A549 (cell line): ENCODE data around the gene ZNF597. TPM values are rescaled to one million over a fixed set of nuclear protein-coding genes. Genes with fewer than 3 reads are reported as not detected.
A peak's percentile ranks its signal among the peaks of the same experiment; 100 is the strongest.

Source experiments
- ATAC-seq, 2 experiments: fragments of 200-7000 bp in 1 of 2; fragments of >200 bp in 1 of 2; cut with Nextera tagmentation in 1 of 2; cut with Tn5 transposase in 1 of 2; 3 replicates each; pipeline versions ENCODE4 v1.8.0 to v1.9.1; 2018 to 2020; ENCODE audit warnings: mild to moderate bottlenecking in 1 of 2, moderate library complexity in 1 of 2
- CTCF ChIA-PET: fragments of 300-600 bp; sonication (Branson Sonifier 250); formaldehyde crosslinking; extraction: SDS; loops from one replicate; lab custom pipeline; 2021; ENCODE audit warnings: antibody characterized with exemption, inconsistent platforms; lab: Yijun Ruan, JAX
- POLR2A ChIA-PET: fragments of 350-600 bp; formaldehyde crosslinking; extraction: SDS; loops from one replicate; lab custom pipeline; 2021; ENCODE audit warnings: antibody characterized with exemption, inconsistent platforms; lab: Yijun Ruan, JAX
- DNase-seq, 2 experiments: peaks; one replicate each; pipeline versions ENCODE4 v3.0.0 to v3.0.0-alpha.2; 2011 to 2016; ENCODE audit warnings: low read depth in 1 of 2, low spot score in 1 of 2
- FAIRE-seq: peaks from 2 replicates; lab custom pipeline; 2011; peaks lifted over from hg19 to GRCh38; lab: Jason Lieb, UNC
- H3K27ac ChIP-seq, 2 experiments: fragments of >200 bp; sonication (Bioruptor Twin); formaldehyde crosslinking; 3 replicates each; pipeline ENCODE4 v1.5.1; 2016 to 2017
- H3K4me1 ChIP-seq: fragments of >200 bp; sonication (Bioruptor Twin); formaldehyde crosslinking; 3 replicates; pipeline ENCODE4 v1.6.1; 2016
- H3K4me2 ChIP-seq: fragments of >200 bp; sonication (Bioruptor Twin); formaldehyde crosslinking; 3 replicates; pipeline ENCODE4 v1.6.1; 2016
- H3K4me3 ChIP-seq: fragments of >200 bp; sonication (Bioruptor Twin); formaldehyde crosslinking; 3 replicates; pipeline ENCODE4 v1.5.1; 2016
- H3K9me3 ChIP-seq: fragments of >200 bp; sonication (Bioruptor Twin); formaldehyde crosslinking; 3 replicates; pipeline ENCODE4 v1.6.1; 2016
- CBX2 ChIP-seq: fragments of 200-600 bp; sonication (generic); IDR thresholded peaks from 2 replicates; pipeline ENCODE4 v1.6.1; 2016; ENCODE audit warnings: low read depth, mild to moderate bottlenecking, borderline replicate concordance
- CBX8 ChIP-seq: fragments of 200-600 bp; sonication (generic); IDR thresholded peaks from 2 replicates; pipeline ENCODE4 v1.6.1; 2016
- CEBPB ChIP-seq, 2 experiments: fragments of >200 bp in 1 of 2; sonication (Bioruptor Twin) in 1 of 2; formaldehyde crosslinking in 1 of 2; IDR thresholded peaks; 2 replicates each; pipeline ENCODE4 v1.6.1; 2012 to 2016
- CHD2 ChIP-seq: fragments of 150-350 bp; IDR thresholded peaks from 2 replicates; pipeline ENCODE4 v1.6.1; 2014; ENCODE audit warnings: low read length; ENCODE audit not compliant: partially characterized antibody
- EHF ChIP-seq: fragments of 250-450 bp; sonication (Bioruptor Pico); IDR thresholded peaks from 2 replicates; pipeline ENCODE4 v1.5.0; 2020; ENCODE audit warnings: mild to moderate bottlenecking
- ELK1 ChIP-seq: fragments of 150-350 bp; IDR thresholded peaks from 2 replicates; pipeline ENCODE4 v1.6.1; 2014; ENCODE audit warnings: low read depth, mild to moderate bottlenecking, low read length
- ESRRA ChIP-seq: fragments of 150-350 bp; IDR thresholded peaks from 2 replicates; pipeline ENCODE4 v1.6.1; 2014; ENCODE audit warnings: mild to moderate bottlenecking, low read length, borderline replicate concordance
- FOSB ChIP-seq: fragments of 250-450 bp; sonication (Bioruptor Pico); IDR thresholded peaks from 2 replicates; pipeline ENCODE4 v1.5.0; 2020; ENCODE audit warnings: mild to moderate bottlenecking, moderate library complexity
- FOXS1 ChIP-seq: fragments of 250-450 bp; sonication (Bioruptor Pico); IDR thresholded peaks from 2 replicates; pipeline ENCODE4 v1.5.0; 2020; ENCODE audit warnings: mild to moderate bottlenecking, moderate library complexity
- HEYL ChIP-seq: fragments of 250-450 bp; sonication (Bioruptor Pico); IDR thresholded peaks from 2 replicates; pipeline ENCODE4 v1.8.0; 2021; ENCODE audit warnings: mild to moderate bottlenecking, moderate library complexity
- HMGXB4 ChIP-seq: fragments of 250-450 bp; sonication (Bioruptor Pico); IDR thresholded peaks from 2 replicates; pipeline ENCODE4 v1.5.0; 2021; ENCODE audit warnings: mild to moderate bottlenecking, moderate library complexity, borderline replicate concordance
- HOXB5 ChIP-seq: fragments of 250-450 bp; sonication (Bioruptor Pico); IDR thresholded peaks from 2 replicates; pipeline ENCODE4 v1.5.0; 2020; ENCODE audit warnings: mild to moderate bottlenecking, moderate library complexity
- JUN ChIP-seq, 2 experiments: fragments of >200 bp; sonication (Bioruptor Twin); formaldehyde crosslinking; IDR thresholded peaks; 2 replicates in 1 of 2; 3 replicates in 1 of 2; pipeline ENCODE4 v1.6.1; 2016 to 2017
- JUNB ChIP-seq: fragments of >200 bp; sonication (Bioruptor Twin); formaldehyde crosslinking; IDR thresholded peaks from 2 replicates; pipeline ENCODE4 v1.6.1; 2016
- MAFK ChIP-seq: fragments of 450-650 bp; IDR thresholded peaks from 2 replicates; pipeline ENCODE4 v1.6.1; 2014; ENCODE audit not compliant: partially characterized antibody
- NPAS2 ChIP-seq: fragments of 250-450 bp; sonication (Bioruptor Pico); IDR thresholded peaks from 2 replicates; pipeline ENCODE4 v1.8.0; 2022; ENCODE audit warnings: mild to moderate bottlenecking, moderate library complexity, borderline replicate concordance
- PBX3 ChIP-seq: IDR thresholded peaks from 2 replicates; pipeline ENCODE4 v1.6.1; 2012
- PHF8 ChIP-seq: fragments of 200-600 bp; sonication (generic); IDR thresholded peaks from 2 replicates; pipeline ENCODE4 v1.6.1; 2016; ENCODE audit warnings: low read depth, mild to moderate bottlenecking, antibody characterized with exemption, moderate library complexity, borderline replicate concordance
- RARB ChIP-seq: fragments of 250-450 bp; sonication (Bioruptor Pico); IDR thresholded peaks from 2 replicates; pipeline ENCODE4 v1.8.0; 2021; ENCODE audit warnings: mild to moderate bottlenecking, moderate library complexity
- SREBF2 ChIP-seq: fragments of 450-650 bp; IDR thresholded peaks from 2 replicates; pipeline ENCODE4 v1.6.1; 2014; ENCODE audit warnings: mild to moderate bottlenecking, moderate library complexity
- WGBS: methylation state at CpG from one replicate; pipeline ENCODE4 v1.1.6; 2017; ENCODE audit errors: missing lambda C conversion rate; 5-methylcytosine and 5-hydroxymethylcytosine counted together
- polyA plus RNA-seq, 4 experiments: library from polyadenylated mRNA; depleted of rRNA in 3 of 4; stranded (reverse); fragments of >200 nt; fragmentation: RNase III in 1 of 4; extraction: RNeasy Plus Mini Kit Qiagen cat#74134 plus additional on column Dnase treatment in 1 of 4; gene quantifications; 2 replicates in 3 of 4; 3 replicates in 1 of 4; pipeline ENCODE4 v1.2.3, GENCODE V29; 2011 to 2017
- TF ChIP-seq, protein P1 (sequence below): fragments of >200 bp; sonication (Bioruptor Twin); formaldehyde crosslinking; IDR thresholded peaks from 2 replicates; pipeline ENCODE4 v1.6.1; 2016
- TF ChIP-seq, protein P2 (sequence below): fragments of 450-650 bp; IDR thresholded peaks from 2 replicates; pipeline ENCODE4 v1.6.1; 2014; ENCODE audit warnings: antibody characterized with exemption
- TF ChIP-seq, protein P3 (sequence below): IDR thresholded peaks from 2 replicates; pipeline ENCODE4 v1.6.1; 2012
- TF ChIP-seq, protein P4 (sequence below): fragments of 200-600 bp; sonication (generic); IDR thresholded peaks from 2 replicates; pipeline ENCODE4 v1.6.1; 2016; ENCODE audit warnings: antibody characterized with exemption, mild to moderate bottlenecking, moderate library complexity

ZNF597 gene
- polyA plus RNA-seq, 2 of the 4 experiments (the other 2 are of a cell fraction) = 1.1 to 1.9 TPM

DNA sequence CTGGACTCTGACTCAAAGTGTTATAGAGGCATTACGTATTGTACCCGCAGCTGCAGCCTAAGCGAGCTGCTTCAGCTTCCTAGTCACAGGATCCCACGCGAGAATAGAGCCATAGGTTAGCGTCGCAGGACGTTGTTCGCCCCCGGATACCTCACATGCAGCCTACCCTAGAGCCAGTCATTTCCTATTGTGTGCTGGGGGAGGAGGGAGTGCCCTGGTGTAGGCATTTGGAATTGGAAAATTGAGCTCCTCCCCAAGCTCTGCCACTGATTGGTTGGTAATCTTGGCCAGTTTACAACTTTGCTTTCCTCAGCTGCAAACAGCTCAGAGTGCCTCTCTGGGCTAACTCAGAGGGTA lies 706 bp upstream of the ZNF597 start:
- CTCF ChIA-PET = interaction anchor here (1.2 kb wide), 1 partner anchor 13 kb away, joined by 4 read pairs; no protein-coding TSS in a partner anchor
- Histone ChIP-seq H3K4me1 (no peaks in the 10 kb centered on the region), H3K4me3 (peak overlapping the region; percentile 60), H3K9me3 (peaks cover 39% of the 10 kb centered on the region), H3K27ac (peak overlapping the region; percentile 61 to 78), H3K4me2 (peak overlapping the region; percentile 68)
- FAIRE-seq = no peak
- peak in 1 of 2 experiments; percentile 64 for DNase-seq
- 56% methylated on average over 10 of the region's 10 CpGs for WGBS
- POLR2A ChIA-PET = interaction anchor here (0.9 to 1.6 kb wide), 3 partner anchors 13 to 43 kb away, joined by 4 to 12 read pairs (median 6); partner anchors contain the start of genes ZNF174 and ZSCAN32
- peak; percentile 76 to 87 for ATAC-seq
- TF ChIP-seq CEBPB (IDR thresholded peaks at IDR 0.05) = no peak
- no peak for TF ChIP-seq PHF8
- no peak for TF ChIP-seq PBX3
- no peak for TF ChIP-seq JUNB
- TF ChIP-seq, protein P1, sequence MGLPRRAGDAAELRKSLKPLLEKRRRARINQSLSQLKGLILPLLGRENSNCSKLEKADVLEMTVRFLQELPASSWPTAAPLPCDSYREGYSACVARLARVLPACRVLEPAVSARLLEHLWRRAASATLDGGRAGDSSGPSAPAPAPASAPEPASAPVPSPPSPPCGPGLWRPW = no peak
- TF ChIP-seq HEYL (CRISPR knock-in tag) = no peak
- no peak for TF ChIP-seq SREBF2
- TF ChIP-seq FOXS1 (CRISPR knock-in tag) = no peak
- TF ChIP-seq CBX8 = no peak
- TF ChIP-seq FOSB = no peak

DNA sequence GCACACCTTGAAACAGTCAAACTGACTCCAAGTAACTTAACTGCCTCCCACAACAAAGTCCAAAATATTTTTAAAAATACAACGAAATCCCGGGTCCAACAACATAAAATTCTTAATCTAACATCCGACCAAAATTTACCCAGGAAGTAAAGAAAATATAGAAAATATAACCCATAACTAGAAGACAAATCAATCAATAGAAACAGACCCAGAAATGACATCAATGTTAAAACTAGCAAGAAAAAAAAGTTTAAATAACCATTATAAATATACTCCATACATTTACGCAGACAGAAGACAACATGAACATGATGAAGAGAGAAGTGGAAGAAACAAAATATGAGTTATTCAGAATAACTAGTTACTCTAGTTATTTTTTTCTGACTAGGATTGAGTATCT lies 3.7 kb downstream of the ZNF597 start:
- FAIRE-seq (no peak), ATAC-seq (no peak), DNase-seq (no peak)
- no peak overlapping the region for H3K4me2 ChIP-seq
- no peak for TF ChIP-seq ESRRA
- no peak for TF ChIP-seq CEBPB (IDR thresholded peaks at IDR 0.05)
- TF ChIP-seq, protein P2, sequence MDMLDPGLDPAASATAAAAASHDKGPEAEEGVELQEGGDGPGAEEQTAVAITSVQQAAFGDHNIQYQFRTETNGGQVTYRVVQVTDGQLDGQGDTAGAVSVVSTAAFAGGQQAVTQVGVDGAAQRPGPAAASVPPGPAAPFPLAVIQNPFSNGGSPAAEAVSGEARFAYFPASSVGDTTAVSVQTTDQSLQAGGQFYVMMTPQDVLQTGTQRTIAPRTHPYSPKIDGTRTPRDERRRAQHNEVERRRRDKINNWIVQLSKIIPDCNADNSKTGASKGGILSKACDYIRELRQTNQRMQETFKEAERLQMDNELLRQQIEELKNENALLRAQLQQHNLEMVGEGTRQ = no peak
- TF ChIP-seq JUNB = no peak
- no peak for TF ChIP-seq NPAS2
- no peak for TF ChIP-seq EHF (CRISPR knock-in tag)
- TF ChIP-seq, protein P3, sequence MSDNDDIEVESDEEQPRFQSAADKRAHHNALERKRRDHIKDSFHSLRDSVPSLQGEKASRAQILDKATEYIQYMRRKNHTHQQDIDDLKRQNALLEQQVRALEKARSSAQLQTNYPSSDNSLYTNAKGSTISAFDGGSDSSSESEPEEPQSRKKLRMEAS = no peak
- TF ChIP-seq HOXB5 (CRISPR knock-in tag) = no peak
- TF ChIP-seq CHD2 = no peak
- no peak for TF ChIP-seq CBX8
- TF ChIP-seq HMGXB4 (CRISPR knock-in tag) = no peak
- no peak for TF ChIP-seq FOXS1 (CRISPR knock-in tag)
- no peak for TF ChIP-seq CBX2
- TF ChIP-seq RARB (CRISPR knock-in tag) = no peak
- TF ChIP-seq, protein P4, sequence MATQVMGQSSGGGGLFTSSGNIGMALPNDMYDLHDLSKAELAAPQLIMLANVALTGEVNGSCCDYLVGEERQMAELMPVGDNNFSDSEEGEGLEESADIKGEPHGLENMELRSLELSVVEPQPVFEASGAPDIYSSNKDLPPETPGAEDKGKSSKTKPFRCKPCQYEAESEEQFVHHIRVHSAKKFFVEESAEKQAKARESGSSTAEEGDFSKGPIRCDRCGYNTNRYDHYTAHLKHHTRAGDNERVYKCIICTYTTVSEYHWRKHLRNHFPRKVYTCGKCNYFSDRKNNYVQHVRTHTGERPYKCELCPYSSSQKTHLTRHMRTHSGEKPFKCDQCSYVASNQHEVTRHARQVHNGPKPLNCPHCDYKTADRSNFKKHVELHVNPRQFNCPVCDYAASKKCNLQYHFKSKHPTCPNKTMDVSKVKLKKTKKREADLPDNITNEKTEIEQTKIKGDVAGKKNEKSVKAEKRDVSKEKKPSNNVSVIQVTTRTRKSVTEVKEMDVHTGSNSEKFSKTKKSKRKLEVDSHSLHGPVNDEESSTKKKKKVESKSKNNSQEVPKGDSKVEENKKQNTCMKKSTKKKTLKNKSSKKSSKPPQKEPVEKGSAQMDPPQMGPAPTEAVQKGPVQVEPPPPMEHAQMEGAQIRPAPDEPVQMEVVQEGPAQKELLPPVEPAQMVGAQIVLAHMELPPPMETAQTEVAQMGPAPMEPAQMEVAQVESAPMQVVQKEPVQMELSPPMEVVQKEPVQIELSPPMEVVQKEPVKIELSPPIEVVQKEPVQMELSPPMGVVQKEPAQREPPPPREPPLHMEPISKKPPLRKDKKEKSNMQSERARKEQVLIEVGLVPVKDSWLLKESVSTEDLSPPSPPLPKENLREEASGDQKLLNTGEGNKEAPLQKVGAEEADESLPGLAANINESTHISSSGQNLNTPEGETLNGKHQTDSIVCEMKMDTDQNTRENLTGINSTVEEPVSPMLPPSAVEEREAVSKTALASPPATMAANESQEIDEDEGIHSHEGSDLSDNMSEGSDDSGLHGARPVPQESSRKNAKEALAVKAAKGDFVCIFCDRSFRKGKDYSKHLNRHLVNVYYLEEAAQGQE = no peak
- no peak for TF ChIP-seq MAFK
- TF ChIP-seq JUN (IDR thresholded peaks at IDR 0.05) = no peak
- TF ChIP-seq ELK1 = no peak
- TF ChIP-seq SREBF2 = no peak
- H3K27ac ChIP-seq = no peak overlapping the region
- no peaks in the 10 kb centered on the region for H3K4me1 ChIP-seq
- ChIA-PET POLR2A (no interaction called here), CTCF (no interaction called here)
- peaks cover 60% of the 10 kb centered on the region for H3K9me3 ChIP-seq
- no peak overlapping the region for H3K4me3 ChIP-seq
- WGBS = 45% methylated on average over 4 of the region's 4 CpGs
